GM10847 (cell line): ENCODE results near the gene SND1.

Experiments used
- POLR2A ChIP-seq: IDR thresholded peaks from 2 replicates; pipeline ENCODE4 v1.6.1; 2011; ENCODE audit not compliant: insufficient read length; ENCODE audit errors: extremely low read depth

Gene SND1

GRCh38 chr7:127638197-127638596 is 13.8 kb upstream of the SND1 start:
- no peak for TF ChIP-seq POLR2A

GRCh38 chr7:127644484-127644883 is 7.5 kb upstream of the SND1 start:
- no peak for TF ChIP-seq POLR2A

- TF ChIP-seq POLR2A, result no peak
These were observed 4.4 kb upstream of the SND1 start for GRCh38 chr7:127647636-127648035.

- no peak for TF ChIP-seq POLR2A
These were observed 3.0 kb upstream of the SND1 start for GRCh38 chr7:127648986-127649385.

- no peak for TF ChIP-seq POLR2A
These were observed 993 bp upstream of the SND1 start for GRCh38 chr7:127650847-127651555.

GRCh38 chr7:127652333-127653248 is 597 bp downstream of the SND1 start:
- TF ChIP-seq POLR2A, result no peak

- TF ChIP-seq POLR2A, result no peak
These were observed 1.4 kb downstream of the SND1 start for GRCh38 chr7:127653396-127653795.

- no peak for TF ChIP-seq POLR2A
These were observed 2.7 kb downstream of the SND1 start for GRCh38 chr7:127654404-127655394.

GRCh38 chr7:127655720-127656119 is 3.7 kb downstream of the SND1 start:
- no peak for TF ChIP-seq POLR2A

- TF ChIP-seq POLR2A, result no peak
These were observed 5.5 kb downstream of the SND1 start for GRCh38 chr7:127657500-127657899.

GRCh38 chr7:127658970-127659630 is 7.1 kb downstream of the SND1 start:
- TF ChIP-seq POLR2A, result no peak

- TF ChIP-seq POLR2A, result no peak
These were observed 13.9 kb downstream of the SND1 start for GRCh38 chr7:127665922-127666321.

- no peak for TF ChIP-seq POLR2A
These were observed 14.6 kb downstream of the SND1 start for GRCh38 chr7:127666602-127667001.

GRCh38 chr7:127667017-127667670 is 15.2 kb downstream of the SND1 start:
- TF ChIP-seq POLR2A, result no peak
